Measurements from ENCODE around the gene RTF1.
A peak's percentile ranks its signal among the peaks of the same experiment; 100 is the strongest.
"Not testable (repeated sequence)": the region's sequence is repeated elsewhere in the genome, so short reads cannot be mapped to it uniquely, and the experiment has no call there.

Gene RTF1

DNA sequence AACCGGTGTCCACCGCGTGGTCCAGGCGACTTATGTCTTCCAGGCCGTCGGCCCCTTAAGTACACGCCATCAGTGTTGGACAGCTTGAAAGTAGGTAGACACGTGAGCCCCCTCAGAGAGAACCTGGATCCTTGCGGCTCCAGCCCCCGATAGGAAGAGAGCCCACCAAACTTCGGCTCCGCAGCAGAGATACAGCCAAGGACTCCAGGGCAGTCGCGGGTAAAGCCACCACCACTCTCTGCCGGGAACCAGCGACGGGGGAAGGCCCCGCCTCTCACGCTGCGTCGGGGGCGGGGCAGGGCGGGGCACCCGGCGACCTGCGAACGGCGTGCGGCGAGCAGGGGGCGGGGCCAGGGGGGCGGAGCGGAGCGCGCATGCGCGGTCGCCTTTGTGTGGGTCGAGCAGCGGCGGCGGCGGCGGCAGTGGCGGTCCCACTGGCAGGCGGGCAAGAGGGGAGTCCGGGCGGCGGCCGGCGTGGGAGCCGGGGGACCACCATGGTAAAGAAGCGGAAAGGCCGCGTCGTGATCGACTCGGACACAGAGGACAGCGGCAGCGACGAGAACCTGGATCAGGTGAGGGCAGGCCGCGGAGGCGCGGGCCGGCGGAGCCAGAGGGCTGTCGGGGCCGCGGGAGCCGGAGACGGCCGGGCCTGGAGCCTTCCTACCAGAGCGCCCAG is at the start of gene RTF1:
RTF1 (plus strand) TSS at position 354 of the 676 bp plus-strand sequence; CDS start at position 375, 21 bp downstream.
- peak; percentile 89 for DNase-seq

DNA sequence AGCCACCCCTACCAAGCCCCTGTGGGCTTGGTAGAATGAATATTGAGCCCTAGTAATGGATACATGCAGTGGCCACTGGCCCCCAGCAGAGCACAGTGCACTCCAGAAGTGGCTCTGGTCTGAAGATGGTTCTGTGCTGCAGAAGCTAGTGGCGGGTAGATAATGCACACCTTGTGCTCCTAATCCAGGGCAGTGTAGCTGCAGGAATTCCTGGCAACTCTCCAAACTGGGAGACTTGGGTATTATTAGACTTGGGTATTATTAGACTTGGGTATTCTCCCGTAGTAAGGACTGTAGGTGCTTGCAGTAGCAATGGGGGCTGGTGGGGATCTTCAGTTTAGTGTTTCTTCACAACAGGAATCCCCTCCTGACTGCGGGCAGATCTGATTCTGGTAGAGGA is 49.5 kb upstream of the RTF1 start:
- DNase-seq, result no peak

DNA sequence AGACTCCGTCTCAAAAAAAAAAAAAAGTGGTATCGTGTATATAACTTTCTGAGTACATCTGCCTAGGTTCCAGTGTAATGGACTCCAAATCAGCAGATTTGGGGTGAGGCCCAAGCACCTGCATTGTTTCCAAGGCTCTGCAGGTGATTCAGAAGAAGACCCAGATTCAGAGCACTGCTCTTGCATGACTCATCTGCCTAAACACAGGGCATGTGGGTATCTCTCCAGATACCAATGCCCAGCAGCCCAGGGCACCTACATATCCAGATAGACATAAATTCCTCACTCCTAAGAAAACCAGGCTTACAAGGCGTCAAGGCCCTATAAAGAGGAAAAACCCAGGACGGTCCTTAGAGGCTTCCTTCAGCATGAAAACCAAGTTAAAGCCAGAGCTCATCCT is 38.9 kb upstream of the RTF1 start:
- DNase-seq, result no peak

DNA sequence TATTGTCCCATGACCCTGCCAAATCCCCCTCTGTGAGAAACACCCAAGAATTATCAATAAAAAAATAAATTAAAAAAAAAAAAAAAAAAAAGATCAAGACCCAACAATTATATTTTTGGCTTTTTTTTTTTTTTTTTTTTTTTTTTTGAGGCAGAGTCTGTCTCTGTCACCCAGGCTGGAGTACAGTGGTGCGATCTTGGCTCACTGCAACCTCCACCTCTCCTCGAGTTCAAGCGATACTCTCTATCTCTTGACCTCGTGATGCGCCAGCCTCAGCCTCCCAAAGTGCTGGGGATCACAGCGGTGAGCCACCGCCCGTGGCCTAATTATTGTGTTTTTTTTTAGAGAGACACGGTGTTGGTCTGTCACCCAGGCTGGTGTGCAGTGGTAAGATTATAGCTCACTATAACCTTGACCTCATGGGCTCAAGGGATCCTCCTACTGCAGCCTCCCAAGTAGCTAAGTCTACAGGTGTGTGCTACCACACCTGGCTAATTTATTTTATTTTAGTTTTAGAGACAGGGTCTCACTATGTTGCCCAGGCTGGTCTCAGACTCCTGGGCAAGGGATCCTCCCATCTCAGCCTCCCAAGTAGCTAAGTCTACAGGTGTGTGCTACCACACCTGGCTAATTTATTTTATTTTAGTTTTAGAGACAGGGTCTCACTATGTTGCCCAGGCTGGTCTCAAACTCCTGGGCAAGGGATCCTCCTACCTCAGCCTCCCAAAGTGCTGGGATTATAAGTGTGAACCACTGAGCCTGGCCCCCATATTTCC is 32.7 kb upstream of the RTF1 start:
- DNase-seq, result not testable (repeated sequence)

DNA sequence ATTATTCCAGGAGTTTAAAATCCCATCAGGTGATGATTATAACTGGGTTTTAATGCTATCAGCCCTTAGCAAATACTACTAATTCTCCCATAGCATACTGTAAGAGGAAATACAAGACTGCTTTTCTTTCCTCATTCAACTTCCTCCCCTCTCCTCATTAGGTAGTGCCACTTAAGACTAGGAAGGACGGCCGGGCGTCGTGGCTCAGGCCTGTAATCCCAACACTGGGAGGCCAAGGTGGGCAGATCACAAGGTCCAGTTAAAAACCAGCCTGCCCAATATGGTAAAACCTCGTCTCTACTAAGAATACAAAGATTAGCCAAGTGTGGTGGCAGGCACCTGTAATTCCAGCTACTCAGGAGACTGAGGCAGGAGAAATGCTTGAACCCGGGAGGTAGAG is 29.2 kb upstream of the RTF1 start:
- no peak for DNase-seq

DNA sequence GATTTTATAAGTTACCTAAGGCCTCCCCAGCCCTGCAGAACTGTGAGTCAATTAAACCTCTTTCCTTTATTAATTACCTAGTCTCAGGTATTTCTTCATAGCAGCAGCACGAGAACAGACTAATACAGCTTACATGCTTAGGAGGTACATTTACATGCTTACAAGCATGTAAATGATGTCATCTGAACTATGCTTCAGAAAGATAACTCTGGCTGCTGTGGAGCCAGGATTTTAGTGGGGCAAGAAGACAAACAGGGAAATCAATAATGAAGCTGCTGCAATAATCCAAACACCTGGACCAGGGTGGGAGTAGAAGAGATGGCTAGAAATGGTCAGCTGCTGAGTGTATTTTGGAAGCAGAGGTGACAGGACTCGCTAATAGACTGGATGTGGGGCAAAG is 24.2 kb upstream of the RTF1 start:
- DNase-seq, result no peak

DNA sequence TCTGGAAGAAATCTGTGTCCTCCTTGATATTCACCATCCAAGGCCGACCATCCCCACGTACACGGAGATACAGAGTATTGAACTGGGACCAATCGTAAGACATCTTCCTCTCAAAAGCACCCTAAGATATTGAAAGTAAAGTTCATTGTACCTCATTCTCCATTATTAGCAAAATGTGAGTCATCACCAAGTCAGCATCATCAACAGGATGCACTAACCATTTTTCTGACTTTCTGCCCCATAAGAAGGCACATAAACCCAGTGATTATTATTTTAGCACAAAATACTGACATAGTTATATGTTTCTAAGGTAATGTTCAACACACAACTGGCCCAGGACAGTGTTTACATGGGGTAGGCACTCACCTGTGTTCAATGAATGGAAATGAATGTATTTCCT is 22.0 kb upstream of the RTF1 start:
- DNase-seq, result peak; percentile 8

DNA sequence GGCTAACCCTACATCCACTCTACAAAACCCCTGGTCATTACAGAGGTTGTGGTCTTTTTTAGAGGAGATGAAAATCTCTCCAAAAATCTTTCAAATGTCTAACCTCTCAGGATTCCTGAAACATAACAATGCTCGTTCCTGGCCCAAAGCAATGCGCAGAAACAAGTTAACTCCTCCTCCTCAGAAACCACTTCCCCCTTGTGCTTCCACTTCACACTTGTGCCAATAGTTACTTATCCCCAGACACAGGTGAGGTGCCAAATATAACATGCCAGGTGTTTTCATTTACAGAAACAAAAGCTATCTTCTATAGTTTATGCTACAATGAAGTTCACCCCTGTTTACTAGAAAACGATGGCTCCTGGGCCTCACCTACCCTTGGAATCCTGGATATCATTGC is 20.8 kb upstream of the RTF1 start:
- no peak for DNase-seq

DNA sequence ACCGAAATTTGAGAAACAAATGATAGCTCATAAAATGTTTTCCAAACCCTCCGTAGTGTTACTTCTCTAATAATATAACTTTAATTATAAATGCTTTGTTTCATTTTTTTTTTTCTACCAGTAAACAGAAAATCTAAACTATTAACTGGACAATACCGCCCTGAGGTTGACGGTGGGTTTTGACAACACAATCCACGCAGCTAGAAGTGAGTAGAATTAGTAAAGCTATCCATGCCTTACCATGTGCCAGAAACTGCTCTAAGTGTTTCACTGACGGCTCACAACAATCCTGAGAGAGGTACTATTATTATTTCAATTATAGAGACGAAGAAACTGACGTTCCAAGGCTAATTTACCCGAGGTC is 15.0 kb upstream of the RTF1 start:
- no peak for DNase-seq

DNA sequence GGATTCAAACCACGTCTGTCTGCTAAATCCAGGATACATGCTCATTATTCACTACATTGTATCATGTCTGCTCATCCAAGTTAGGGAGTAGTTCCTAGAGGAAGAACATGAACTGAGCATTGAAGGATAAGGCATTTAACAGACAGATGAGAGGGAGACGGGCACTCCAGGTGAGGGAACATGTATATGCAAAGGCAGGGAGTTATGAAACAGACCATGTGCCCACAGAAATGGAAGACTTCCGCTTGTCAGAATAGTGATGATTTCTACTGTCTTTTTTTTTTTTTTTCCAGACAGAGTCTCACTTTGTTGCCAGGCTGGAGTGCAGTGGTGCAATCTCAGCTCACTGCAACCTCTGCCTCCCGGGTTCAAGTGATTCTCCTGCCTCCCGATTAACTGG is 9.6 kb upstream of the RTF1 start:
- no peak for DNase-seq

DNA sequence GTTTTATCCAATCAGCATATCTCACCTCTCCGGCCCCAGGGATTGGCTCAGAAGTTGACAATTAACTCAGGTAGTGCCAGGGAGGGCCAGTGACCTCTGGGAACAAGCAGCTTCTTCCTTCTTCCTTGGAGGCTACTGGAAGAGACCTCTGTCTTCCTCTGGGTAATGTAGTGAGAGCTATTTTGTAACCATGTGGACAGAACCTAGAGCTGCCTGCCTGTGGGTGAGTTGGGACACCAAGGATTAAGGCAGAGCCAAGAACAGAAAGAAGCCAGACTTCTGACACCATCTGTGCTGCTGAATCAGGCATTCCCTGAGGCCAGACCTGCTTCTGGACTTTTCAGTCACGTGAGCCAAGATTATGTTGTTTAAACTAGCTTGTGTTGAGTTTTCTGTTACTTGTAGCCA is 8.7 kb upstream of the RTF1 start:
- DNase-seq, result peak; percentile 37

DNA sequence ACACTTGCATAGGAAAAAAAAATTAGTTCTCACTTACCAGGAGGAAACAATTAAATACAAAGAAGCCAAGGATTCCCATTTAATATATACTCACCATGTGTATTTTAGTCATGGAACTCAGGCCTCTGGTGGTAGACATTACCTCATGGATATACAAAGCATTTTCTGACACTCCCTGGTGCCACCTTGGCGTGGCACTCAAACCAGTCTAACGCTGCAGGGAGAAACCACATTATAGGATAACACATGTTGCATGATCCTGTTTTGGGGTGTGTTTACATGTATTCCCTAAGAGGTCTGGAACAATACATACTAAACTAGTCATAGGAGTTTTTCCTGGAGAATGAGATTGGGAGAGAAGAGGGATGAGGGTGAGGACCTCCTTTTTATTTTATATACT is 5.9 kb upstream of the RTF1 start:
- DNase-seq, result no peak

DNA sequence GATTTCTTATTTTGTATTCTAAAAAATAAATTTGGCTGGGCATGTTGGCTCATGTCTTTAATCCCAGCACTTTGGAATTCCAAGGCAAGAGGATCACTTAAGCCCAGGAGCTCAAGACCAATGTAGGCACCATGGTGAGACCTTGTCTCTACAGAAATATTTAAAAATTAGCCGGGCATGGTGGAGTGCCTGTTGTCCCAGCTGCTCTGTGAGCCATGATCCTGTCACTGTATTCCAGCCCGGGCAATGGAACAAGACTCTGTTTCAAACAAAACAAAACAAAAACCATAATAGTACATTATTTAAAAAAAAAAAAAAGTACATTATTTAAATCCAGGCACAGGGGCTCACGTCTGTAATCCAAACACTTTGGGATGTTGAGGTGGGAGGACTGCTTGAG is 5.5 kb upstream of the RTF1 start:
- DNase-seq, result no peak

DNA sequence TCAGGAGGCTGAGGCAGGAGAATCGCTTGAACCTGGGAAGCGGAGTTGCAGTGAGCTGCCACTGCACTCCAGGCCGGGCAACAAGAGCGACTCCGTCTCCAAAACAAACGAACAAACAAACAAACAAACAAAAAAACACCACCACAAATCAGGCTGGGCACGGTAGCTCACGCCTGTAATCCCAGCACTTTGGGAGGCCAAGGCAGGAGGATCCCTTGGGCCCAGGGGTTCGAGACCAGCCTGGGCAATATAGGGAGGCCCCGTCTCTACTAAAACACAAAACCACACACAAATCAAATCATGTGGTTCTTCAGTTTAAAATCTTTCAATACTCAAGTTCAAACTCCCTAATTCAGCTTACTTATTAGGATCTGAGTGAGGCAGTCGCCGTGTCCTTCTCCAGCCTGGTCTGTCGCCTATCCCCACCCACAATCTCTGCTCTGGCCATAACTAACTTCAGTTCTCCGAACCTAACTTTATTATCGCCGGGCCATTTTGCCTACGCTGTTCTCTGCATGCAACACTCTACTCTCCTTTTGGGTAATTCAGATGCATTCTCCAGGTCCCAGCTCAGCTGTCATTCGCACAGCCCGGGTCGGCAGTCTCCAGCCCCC is 660 bp upstream of the RTF1 start:
- no peak for DNase-seq

DNA sequence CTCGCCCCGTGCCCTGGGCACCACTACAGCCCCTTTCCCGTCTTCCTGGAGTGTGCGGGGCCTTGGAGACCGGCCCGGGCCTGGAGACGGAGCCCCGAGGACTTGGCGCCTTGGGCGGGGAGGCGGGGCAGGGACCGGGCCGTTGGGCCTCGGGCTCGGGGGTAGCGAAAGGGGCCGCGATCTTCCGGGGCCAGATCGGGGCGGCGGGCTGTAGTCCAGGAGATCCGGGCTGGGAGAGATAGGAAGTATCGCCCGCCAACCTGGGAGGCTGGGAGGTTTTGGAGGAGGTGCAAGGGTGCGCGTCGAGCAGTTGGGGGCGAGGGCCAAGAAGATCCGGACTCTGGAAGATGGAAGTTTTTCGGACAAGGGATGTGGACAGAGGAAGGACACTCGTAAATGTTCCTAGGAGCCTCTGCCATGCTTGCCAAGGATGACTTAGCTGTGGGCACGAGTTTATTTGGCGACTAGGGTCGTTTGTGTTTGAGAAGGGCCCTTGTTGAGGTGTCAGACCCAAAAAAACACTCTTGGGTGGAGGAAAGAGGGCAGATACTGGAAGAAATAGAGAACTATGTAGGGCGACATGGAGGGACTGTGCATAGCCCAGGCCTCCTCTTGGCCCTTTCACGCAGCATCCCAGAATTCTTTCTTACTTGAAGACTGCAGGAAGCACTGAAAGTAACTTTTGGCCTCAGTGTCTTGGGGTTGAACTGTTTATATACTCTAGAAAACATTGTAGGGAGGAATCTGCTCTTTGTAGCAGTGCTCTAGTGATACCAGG is 712 bp downstream of the RTF1 start:
- peak; percentile 47 for DNase-seq

DNA sequence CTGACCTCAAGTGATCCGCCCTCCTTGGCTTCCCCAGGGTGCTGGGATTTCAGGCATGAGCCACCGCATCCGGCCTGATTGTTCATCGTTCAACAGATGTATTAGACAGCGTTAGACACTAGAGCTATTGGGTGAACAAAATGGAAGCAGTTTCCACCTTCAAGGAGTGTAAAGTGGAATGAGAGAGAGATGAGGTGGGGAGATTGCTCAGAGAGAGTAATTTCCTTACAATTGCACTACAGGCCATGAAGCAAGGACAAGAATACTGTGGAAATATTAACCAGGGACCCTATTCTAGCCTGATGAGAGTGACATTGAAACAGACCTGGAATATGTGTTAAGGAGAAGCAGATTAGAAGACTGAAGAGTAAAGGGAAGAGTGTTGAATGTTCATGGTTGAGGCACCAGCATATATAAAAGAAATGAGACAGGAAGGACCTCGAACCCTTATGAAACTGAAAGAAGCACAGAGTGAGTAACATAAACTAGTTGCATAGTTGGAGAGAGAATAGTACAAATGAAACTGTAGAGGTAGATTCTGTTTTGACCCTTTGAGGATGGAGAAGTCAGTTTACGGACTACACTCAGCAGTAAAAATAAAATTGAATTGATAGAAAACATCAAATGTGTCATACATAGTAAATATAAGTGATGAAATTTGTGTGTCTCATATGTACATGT is 7.2 kb downstream of the RTF1 start:
- no peak for DNase-seq

DNA sequence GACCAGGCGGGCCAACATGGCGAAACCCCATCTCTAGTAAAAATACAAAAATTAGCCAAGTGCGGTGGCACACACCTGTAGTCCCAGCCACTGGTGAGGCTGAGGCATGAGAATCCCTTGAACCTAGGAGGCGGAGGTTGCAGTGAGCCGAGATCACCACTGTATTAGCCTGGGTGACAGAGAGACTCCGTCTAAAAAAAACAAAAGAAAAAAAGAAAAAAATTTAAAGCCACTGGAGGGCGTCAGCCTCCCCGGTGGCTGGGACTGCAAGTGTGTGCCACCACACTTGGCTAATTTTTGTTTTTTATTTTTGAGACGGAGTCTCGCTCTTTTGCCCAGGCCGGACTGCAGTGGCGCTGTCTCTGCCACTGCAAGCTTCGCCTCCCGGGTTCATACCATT is 7.9 kb downstream of the RTF1 start:
- no peak for DNase-seq

DNA sequence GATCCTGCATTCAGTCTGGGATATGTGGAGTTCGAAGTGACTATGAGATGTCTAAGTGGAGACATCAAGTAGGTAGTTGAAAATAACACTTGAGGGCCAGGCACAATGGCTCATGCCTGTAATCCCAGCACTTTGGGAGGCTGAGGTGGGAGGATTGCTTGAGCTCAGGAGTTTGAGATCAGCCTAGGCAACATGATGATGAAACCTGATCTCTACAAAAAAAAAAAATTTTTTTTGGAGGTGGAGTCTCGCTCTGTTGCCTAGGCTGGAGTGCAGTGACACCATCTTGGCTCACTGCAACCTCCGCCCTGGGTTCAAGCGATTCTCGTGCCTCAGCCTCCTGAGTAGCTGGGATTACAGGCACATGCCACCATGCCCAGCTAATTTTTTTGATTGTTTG is 9.0 kb downstream of the RTF1 start:
- DNase-seq, result not testable (repeated sequence)

DNA sequence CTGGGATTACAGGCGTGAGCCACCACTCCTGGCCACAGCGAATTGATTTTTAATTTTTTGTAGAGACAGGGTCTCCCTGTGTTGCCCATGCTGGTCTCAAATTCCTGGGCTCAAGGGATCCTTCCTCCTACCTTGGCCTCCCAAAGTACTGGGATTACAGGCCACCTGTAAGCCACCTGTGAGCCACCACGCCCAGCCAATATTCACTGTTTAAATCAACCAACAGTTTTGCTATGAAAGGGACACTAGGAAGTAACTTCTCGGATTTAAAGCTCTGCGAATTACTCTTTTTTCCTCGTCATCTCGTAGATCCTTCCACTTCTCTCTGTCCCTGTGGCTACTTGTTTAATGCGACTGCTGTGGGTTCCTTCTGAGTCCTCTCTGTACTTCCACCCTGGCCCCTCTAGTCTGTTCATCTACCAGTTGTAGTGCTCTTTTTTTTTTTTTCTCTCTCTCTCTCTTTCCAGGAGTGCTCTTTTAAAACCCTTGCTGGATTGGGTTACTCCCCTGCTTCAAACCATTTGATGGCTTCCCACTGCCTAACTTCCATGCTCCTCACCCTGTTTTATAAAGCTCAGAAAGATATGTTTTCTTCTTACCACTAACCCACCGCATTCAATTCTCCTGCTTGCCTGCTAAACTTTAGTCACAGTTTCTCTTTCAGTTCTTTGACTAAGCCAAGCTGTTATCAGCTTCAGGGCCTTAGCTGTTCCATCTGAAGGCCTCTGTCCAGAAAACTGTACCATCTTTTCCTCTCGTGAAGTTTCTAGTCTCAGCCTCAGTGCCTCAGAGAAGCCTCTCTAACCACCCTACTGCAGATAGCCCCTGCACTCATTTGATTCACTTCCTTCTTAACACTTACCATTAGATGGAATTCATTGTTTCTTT is 12.4 kb downstream of the RTF1 start:
- DNase-seq, result no peak

DNA sequence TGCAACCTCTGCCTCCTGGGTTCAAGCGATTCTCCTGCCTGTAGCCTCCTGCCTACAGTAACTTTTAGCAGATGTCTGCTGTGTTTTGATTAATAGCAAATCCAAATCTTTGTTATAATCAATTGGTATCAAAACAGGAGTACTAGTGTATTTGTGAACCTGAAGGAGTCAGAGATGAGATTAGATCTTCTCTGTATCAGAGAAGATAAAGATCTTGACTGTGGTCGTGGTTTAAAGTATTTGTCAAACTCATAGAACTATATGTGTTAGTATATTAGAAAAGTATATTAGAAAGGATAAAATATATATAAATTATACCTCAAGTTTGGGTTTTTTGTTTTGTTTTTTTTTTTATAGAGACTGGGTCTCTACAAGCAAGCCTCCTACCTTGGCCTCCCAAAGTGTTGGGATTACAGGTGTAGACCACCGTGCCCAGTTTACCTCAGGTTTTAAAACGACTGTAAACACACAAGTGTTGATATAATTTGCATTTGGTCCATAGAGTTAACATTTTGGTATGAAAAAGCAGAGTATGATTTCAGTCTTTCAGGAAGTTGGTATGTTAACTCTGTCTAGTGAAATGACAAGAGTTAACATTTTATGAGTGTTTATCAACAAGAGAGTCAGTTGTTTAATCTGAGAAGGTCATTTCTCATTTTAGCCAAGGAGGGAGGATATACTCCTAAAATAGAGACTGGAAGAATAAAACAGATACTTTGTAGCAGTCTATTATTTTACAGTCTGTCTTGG is 18.3 kb downstream of the RTF1 start:
- no peak for DNase-seq

DNA sequence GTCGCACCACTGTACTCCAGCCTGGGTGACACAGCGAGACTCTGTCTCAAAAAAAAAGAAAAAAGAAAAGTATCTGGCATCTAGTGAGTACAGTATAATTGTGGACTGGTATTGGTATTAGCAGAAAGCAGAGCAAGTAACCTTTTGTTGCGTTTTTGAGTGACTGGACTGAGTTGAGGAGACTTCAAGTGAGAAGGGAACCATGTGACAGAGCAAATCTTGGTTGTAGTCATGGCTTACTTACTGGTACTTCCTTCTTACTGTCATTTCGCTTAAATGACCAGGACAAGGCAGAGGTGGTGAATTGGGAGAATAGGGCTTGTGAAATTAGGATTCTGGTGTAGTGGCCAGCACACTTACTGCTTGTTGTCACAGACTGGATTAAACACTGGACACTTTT is 20.6 kb downstream of the RTF1 start:
- DNase-seq, result no peak

Measured in EL (cell line).